ENCODE results near the gene KLK10.

The KLK10 gene

DNA sequence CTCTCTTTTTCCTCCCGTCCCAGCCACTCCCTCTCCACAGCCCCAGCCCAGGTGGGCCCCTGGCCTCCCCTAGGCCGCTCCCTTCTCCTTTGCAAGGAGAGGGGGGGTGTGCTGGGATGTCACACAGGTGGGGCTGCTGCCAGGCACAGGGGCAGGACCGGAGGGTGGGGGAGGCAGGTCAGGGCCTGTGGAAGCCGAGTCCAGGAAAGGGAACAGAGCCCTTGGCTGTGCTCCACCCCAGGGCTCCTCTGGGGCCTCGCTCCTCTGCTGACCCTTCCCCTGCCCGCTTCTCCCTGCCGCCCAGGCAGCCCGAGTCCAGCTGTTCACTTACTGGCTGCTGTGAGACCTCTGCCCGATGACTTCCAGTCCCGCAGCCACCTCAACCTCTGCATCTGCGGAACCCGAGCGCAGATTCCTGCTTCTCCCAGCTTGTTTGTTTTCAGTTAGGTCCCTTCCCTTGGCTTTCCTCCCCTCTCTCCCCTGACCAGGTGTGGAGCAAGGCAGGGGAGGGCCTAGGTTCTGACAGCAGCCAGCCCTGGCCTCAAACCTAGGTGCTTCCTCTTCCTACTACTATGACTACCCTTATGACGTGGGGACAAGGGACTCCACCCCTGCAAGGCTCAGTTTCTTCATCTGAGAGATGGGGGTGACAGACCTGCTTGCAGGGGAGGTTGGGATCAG lies 7.8 kb upstream of the KLK10 start:
- in situ Hi-C loops (cut with MboI; ENCODE audit: low sequenced_read_pairs): no loop called here

DNA sequence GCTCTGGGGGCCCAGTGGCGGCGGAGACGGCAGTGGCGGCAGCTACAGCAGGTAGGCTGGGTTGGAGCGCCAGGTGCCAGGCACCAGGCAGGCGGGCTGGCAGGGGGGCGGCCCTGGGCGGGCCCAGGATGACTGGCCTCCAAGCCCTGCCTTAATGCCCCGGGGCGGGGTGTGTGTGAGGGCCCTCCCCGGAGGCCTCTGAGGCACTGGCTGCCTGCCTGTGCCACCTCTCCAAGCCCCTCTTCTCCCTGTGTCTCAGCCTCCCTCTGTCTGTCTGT lies 7.0 kb upstream of the KLK10 start, which contains the start of gene KLK11:
KLK11 (minus strand) TSS at position 63 of the 278 bp plus-strand sequence. CDS start 985 bp downstream, outside the sequence.
- in situ Hi-C loops (cut with MboI; ENCODE audit: low sequenced_read_pairs): no loop called here

DNA sequence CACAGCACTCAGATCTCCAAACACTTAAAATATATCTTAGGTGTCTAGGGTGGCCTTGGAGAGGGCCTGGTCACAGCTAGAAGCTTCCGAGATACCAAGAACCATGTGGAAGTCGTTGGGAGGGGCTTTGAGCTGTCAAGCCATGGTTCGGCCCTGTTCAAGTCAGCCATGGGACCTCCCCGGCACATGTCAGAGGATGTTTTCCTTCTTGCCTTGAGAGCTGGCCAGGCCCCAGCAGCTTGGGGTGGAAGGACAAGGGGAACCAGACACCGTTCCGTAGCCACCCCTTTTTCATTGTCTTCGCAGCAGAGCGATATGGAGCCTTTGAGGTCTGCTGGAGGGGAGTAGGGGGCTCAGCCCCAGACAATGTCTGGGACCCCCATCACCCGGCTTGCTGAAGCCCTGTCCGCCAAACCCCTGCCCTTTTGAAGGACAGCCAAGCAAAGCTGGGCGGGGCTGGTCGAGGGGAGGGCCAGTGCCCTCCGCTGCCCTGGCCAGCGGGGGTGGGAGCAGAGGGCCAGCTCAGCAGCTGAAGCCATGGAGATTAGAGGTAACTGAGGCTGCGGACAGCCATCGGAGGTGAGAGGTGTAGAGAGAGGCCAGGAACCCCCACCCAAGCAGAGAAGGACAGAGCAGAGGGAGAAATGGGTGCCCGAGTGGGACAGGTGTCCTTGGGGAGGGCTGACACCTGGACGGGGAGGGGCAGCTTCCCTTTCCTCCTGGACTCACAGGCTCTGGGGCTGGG lies 6.5 kb upstream of the KLK10 start:
- in situ Hi-C loops (cut with MboI; ENCODE audit: low sequenced_read_pairs): no loop called here

DNA sequence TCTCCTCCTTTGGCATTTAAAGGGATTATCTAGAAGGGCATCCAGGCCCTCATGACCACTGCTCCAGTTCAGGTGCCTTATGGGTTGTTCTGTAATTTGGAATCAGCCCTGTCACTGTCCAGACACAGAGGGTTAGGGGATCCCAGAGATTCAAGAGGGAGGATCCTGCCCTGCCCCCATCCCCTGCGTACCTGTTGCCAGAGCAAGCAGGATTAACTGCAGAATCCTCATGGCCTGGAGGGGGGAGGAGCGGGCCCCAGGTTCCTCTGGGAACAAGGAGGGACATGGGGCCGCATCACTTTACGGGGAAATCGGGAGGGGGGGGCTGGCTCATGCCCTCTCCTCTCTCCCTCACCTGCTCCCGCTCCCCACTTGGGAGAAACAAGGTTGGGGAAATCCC lies 5.9 kb upstream of the KLK10 start:
- in situ Hi-C loops (cut with MboI; ENCODE audit: low sequenced_read_pairs): no loop called here

DNA sequence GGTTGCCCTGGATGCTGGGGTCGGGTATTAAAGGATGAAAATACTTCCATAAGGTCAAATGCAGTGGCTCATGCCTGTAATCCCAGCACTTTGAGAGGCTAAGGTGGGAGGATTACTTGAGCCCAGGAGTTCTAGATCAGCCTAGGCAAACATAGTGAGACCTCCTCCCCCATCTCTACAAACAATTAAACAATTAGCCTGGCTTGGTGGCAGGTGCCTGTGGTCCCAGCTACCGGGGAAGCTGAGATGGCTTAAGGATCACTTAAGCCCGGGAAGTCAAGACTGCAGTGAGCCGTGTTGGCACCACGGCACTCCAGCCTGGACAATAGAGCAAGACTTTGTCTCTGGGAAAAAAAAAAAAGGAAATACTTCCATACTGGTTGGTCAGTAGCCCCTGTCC lies 5.4 kb upstream of the KLK10 start:
- in situ Hi-C loops (cut with MboI; ENCODE audit: low sequenced_read_pairs): no loop called here

DNA sequence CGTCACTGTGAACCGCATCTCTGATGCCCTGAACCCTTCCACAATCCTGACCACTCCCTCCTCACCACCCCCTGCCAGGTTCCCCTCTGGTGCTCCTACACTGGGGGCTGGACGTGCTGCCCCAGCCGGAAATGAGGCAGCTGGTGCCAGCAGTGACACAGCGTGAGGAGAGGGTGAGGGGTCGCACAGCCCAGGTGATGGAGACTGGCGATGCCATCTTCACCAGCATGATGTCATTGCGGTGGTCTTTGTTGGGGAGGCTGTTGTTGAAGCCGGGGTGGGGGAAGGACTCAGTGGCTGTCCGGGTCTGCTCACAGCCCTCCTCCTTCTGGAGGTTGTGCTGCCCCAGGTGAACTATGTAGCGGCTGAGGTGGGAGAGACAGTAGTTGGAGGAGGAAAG lies 4.4 kb upstream of the KLK10 start:
- in situ Hi-C loops (cut with MboI; ENCODE audit: low sequenced_read_pairs): no loop called here

DNA sequence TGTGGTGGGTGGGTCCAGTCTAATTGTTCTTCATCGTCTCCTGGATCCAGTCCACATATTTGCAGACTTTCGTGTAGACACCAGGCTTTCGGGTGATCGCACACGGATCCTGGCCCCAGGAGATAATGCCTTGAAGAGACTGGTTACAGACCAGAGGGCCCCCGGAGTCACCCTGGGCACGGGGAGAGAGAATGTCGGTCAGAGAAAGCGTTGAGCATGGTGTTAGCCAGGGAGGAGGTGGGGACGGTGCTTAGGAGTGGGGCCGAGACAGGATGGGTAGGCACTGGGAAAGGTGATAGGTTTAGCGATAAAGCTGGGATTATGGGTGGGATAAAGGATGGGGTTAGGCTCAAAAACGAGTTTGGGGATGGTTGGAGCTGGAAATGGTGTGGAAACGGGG lies 3.0 kb upstream of the KLK10 start:
- in situ Hi-C loops (cut with MboI; ENCODE audit: low sequenced_read_pairs): no loop called here

DNA sequence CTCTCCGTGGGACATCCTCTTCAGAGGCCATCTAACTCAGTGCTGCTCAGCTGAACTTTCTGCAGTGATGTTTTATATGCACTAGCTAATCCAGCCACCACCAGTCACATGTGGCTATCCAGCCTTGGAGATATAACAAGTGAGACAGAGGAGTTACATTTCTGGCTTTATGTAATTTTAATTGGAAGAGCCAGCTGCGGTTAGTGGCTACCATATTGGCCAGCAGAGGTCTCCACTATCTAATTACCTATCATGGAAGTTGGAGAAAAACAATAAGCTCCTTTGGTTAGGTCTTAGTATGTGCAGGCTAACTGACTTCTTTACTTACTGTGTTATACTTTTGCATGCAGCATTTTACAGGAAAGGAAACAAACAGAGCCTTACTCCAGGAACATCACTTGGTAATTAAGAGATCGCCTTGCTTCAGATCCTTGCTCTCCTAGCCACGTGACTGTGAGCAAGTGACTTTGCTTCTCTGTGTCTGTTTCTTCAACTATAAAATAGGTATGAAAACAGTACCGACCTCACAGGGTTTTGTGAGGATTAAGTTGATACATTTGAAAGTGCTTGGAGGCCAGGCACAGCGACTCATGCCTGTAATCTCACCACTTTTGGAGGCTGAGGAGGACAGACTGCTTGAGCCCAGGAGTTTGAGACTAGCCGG lies 1.6 kb upstream of the KLK10 start:
- in situ Hi-C loops (cut with MboI; ENCODE audit: low sequenced_read_pairs): no loop called here

DNA sequence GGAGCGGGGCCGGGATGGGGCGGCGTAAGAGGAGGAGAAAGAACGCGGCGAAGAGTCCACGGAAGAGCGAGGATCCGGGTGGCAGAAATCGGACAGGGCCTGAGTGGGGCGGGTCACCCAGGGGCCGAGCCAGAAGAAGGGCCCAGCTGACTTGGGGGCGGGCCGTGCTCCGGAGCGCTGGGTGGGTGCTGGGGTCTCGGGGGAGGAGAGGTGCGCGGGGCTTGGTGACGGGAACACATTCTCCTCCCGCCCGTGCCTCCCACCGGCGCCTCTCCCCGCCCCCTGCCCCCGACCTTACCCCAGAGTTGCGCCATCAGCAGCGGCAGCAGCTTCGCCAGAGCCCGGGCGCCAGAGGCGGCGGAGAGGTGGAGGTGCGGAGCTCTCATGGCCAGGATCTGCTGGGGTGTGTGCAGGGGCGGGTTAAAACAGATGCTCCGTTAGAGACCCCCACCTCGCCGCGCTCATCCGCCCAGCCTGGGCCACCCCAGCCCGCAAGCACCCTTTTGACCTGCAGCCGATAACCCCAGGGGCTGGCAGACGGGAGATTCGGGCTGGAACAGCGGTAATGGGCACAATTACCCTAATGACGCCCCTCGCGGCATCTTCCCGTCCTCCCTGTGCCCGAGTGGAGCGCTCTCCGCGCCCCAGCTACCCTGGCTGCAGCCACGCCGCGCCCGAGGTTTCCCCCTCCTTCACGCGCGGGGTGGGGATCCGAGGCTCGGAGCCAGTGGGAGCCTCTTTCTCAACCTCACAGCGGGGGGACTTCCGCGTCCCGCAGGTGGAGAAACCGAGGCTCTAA lies 565 bp downstream of the KLK10 start:
- in situ Hi-C loops (cut with MboI; ENCODE audit: low sequenced_read_pairs): no loop called here

DNA sequence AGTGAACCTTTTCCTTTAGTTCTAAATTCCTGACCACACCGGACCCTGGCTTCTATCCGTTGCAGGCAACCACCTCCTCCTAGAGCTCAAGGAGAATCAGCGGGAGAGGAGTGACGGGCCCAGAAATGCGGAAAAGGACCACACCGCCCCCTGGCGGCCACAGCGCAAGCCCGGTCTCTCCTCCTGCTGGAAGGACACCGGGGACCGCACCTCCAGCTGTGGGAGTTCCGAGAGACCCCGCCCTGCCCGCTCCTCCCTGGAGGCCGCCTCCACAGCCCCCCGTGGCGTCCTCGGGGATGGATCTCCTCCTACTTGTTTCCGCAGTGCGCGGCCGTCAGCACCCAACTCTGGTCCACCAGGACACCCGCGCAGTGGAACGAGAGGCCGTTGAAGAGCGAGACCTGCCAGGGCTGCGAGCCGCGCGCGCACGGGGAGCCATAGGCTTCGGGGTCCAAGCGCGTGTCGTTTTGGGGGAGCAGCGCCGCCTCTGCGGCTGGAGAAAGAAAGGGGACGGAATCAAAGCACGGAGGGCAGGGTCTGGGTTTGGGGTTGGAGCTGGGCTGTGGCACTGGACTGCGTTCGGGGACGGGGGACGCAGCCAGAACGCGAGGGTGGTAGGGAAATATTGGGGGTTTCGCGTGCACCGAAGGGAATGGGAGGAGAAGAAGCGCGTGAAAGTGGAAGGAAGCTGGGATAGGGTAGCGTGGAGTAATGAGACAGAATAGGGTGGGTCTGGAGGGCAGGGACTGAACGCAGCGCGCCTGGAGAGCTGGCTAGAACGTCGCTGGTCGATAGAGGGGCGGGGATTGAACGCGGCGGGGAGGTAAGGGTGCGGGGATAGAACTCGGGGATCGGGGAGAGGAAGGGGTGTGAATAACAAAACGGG lies 2.5 kb downstream of the KLK10 start:
- in situ Hi-C loops (cut with MboI; ENCODE audit: low sequenced_read_pairs): no loop called here

DNA sequence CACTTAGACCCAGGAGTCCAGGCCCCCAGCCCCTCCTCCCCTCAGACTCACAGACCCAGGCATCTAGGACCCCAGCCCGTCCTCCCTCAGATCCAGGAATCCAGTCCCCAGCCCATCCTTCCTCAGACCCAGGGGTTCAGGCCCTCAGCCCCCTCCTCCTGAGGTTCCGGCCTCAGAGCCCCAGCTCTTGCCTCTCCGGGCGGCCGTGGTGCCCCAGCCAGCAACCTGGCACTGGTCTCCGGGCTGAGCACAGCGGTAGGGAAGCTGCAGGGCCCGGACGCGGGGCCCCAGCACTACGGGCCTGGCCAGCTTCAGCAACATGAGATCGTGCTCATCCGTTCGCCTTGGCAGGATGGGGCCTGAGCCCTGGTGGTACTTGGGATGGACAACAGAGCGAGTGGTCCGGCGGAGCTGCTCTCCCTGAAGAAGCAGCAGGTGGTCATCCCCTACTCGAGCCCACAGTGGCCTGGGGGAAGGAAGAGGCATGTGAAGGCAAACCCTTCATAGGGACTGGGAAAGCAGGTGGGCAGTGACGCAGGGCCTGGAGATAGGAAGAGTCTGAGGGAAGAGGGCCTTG lies 3.7 kb downstream of the KLK10 start:
- in situ Hi-C loops (cut with MboI; ENCODE audit: low sequenced_read_pairs): no loop called here

DNA sequence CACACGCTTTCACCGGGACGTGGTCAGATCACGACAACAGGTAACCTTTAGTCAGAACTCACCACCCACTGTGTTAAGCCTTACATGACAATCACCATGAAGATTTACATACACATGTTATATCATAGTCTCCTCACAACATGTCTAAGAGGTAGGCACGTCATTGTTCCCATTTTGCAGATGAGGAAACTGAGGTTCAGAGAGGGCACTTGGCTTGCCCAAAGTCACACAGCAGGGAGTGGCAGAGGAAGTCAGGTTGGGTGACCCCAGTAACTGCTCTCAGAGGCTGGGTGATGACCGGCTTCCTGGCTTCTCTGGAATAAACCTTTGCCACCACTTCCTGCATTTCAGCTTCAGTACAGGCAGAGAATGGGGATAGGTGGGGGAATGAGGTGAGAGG lies 5.3 kb downstream of the KLK10 start:
- in situ Hi-C loops (cut with MboI; ENCODE audit: low sequenced_read_pairs): no loop called here

DNA sequence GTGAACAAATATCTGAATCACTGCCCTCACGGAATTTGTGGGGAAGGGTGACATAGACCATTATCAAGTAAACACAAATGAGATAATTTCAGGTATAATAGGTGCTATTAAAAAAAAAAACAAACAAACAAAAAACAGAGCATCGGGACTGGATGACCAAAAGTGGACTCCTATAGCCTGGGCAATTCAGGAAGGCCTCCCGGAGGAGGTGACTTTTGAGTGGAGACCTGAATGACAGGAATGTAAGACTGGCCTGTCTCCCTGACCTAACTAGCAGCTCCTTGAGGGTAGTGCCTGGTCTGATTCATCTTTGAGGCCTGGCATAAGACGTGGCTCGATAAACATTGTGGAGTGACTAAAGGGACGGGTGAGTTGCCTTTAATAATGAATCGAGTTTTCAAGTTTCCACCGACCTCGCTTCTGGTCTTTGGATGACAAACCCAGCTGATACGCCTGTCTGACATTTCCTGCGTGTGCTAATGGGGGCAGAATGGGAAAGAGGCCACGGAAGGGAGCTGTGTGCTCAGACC lies 6.8 kb downstream of the KLK10 start:
- in situ Hi-C loops (cut with MboI; ENCODE audit: low sequenced_read_pairs): no loop called here

DNA sequence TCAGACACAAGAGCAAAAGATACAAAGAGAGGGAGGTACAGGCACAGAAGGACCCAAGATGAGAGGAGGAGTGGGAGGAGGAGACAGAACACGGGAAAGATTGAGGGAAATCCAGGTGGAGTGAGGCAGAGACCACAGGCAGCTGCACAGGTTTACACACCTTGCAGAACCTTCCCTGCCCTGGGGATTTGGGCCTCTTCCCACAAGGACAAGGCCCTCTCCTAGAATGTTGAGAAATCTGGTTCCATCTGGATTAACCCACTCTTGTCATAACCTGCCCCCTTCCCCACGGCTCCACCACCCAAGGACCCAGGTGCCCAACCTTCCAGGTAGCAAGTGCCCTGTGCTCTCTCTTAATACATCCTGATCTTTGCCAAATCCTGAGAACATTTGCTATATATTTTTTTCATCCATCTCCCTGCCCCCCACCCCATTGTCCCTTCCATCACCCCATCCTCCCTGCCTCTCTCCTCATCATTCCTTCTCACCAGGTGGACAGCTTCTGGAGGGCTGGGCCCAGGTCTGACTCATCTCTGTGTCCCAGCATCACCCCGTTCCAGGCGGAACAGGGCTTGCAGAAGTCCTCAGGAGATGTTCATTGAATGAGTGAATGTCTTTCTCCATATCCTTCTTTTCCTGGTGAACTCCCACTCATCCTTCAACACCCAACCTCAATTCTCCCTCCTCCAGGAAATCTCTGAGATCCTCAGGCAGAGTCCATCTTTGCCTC lies 9.3 kb downstream of the KLK10 start:
- in situ Hi-C loops (cut with MboI; ENCODE audit: low sequenced_read_pairs): no loop called here

DNA sequence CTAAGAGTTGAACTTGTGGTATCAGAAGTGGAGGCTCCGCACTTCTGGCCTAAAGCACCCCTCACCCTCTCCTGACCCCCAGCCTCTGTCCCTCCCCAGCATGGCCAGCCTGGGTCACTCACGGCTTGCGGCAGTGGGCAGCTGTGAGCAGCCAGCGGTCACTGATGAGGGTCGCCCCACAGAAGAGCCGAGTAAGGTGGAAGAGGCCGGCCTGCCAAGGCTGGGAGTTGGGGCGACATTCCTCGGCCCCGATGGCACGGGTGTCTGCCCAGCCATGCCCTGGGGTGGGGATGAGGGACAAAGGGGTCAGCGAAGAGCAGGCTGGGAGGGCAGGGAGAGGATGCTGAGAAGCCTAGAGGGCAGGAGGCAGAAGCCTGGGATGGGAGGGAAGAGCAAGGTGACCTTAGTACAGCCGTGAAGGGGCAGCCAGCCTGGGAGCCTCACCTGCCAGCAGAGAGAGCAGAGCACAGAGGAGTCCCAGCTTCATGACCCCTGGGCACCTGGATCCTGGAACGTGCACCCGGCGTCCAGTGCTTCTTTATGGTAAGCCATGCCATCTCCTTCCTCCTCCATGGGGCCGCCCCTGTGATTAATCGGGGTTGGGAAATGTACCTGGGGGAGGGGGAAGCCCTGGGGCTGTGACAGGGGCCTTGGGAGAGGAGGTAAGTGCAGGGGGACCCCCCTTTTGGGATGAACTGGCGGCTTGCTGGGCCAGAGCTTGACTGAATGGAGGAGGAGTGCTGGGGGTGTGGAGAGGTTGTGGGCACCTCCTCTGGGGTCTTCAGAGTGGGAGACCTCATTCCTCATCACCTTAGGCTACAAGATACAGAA lies 10.2 kb downstream of the KLK10 start:
- in situ Hi-C loops (cut with MboI; ENCODE audit: low sequenced_read_pairs): no loop called here

DNA sequence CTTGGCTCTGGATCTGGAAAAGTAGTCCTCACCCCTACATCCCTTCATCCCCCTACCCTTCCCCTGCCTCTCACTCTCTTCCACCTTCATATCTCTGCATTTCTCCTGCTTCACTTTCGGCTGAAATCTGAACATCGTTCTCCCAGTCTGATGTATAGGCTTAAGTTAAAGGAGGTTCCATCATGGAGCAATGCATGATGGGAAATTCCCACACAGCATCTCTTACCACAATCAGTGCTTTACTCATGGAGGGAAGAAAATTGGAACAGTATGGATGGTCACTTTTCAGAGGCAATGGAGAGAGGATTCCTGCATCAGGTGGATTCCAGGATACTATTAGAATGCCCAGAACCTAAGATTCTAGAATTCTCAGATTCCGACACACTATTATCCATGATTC lies 12.0 kb downstream of the KLK10 start:
- in situ Hi-C loops (cut with MboI; ENCODE audit: low sequenced_read_pairs): no loop called here

DNA sequence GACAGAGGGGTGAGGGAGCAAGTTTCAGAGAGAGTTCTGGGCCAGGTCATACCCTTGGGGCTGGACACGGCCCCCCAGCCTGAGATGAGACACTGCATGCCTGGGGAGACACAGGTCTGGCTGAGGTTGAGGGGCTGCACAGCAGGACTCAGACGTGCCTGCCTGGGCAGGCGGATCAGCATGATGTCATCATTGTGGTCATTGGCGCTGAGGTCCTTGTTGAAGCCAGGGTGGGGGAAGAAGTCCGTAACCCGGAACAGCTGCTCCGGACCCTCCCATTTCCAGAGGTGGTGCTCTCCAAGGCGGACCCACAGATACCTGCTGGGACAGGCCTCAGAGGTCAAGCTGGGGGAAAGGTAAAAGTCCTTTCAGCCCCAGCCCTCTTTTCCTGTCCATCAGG lies 13.1 kb downstream of the KLK10 start:
- in situ Hi-C loops (cut with MboI; ENCODE audit: low sequenced_read_pairs): no loop called here

DNA sequence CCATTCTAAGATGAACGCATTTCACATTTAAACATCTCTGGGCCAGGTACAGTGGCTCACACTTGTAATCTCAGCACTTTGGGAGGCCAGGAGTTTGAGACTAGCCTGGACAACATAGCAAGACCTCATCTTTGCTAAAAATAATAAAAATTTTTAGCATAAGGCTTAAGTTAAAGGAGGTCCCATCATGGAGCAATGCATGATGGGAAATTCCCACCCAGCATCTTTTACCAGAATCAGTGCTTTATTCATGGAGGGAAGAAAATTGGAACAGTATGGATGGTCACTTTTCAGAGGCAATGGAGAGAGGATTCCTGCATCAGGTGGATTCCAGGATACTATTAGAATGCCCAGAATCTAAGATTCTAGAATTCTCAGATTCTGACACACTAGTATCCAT lies 14.3 kb downstream of the KLK10 start:
- in situ Hi-C loops (cut with MboI; ENCODE audit: low sequenced_read_pairs): no loop called here
